ENCODE results near the gene TBCK.

DNA sequence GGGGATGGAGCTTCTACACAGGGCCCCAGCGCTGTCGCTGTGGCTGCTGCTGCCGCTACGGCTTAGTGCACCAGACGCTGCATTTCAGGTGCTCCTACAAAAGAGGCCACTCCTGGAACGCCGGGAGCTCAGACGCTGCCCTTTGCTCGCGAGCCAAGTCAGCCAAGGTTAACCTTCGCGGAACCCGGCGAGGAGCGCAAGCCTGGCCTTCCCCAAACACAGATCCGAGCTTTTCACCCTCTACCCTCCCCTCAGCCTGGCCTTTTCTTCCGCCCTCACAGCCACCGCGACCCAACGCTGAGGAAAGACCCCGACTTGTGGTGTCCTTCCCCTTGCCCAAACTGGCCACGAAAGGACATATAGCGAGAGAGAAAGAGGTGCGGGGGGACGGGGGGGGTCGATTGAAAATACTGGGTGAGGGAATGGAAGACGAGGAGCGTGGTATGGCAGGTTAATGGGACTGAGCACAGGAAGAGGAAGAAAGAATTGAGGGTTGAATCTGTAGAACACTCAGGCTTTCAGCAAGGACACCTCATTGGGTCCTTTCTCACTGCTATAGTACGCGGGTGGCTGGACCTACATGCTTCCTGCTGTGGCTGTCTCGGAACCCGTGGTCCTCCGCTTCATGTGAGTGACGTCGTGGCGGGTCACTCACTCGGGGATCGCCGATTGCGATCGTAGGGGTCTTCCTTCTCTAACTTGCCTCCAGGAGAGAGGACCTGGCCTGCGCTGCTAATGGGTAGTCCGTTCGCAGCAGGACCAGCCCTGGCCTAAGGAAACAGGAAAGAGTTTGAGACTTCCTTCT lies at the start of gene TBCK, which contains the start of gene AIMP1:
- peak; percentile 44 to 83 (median 44) for TF ChIP-seq POLR2A (IDR thresholded peaks at IDR 0.05)
- TF ChIP-seq, protein P1, sequence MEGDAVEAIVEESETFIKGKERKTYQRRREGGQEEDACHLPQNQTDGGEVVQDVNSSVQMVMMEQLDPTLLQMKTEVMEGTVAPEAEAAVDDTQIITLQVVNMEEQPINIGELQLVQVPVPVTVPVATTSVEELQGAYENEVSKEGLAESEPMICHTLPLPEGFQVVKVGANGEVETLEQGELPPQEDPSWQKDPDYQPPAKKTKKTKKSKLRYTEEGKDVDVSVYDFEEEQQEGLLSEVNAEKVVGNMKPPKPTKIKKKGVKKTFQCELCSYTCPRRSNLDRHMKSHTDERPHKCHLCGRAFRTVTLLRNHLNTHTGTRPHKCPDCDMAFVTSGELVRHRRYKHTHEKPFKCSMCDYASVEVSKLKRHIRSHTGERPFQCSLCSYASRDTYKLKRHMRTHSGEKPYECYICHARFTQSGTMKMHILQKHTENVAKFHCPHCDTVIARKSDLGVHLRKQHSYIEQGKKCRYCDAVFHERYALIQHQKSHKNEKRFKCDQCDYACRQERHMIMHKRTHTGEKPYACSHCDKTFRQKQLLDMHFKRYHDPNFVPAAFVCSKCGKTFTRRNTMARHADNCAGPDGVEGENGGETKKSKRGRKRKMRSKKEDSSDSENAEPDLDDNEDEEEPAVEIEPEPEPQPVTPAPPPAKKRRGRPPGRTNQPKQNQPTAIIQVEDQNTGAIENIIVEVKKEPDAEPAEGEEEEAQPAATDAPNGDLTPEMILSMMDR (IDR thresholded peaks at IDR 0.05 in 8 of 11, conservative IDR thresholded peaks at IDR 0.05 in 3 of 11): peak in 1 of 11 experiments; percentile 7

Data from spleen (tissue), 7 donors.